HG02678 (cell line): ENCODE data around the gene EIF5A.
"Not testable (repeated sequence)": the region's sequence is repeated elsewhere in the genome, so short reads cannot be mapped to it uniquely, and the experiment has no call there.

Source experiments
- ATAC-seq: cut with Tn5 transposase; IDR thresholded peaks from one replicate; pipeline ENCODE4 v1.9.1; 2021; ENCODE audit warnings: mild to moderate bottlenecking, moderate library complexity; ENCODE audit not compliant: unreplicated experiment

Gene EIF5A

DNA sequence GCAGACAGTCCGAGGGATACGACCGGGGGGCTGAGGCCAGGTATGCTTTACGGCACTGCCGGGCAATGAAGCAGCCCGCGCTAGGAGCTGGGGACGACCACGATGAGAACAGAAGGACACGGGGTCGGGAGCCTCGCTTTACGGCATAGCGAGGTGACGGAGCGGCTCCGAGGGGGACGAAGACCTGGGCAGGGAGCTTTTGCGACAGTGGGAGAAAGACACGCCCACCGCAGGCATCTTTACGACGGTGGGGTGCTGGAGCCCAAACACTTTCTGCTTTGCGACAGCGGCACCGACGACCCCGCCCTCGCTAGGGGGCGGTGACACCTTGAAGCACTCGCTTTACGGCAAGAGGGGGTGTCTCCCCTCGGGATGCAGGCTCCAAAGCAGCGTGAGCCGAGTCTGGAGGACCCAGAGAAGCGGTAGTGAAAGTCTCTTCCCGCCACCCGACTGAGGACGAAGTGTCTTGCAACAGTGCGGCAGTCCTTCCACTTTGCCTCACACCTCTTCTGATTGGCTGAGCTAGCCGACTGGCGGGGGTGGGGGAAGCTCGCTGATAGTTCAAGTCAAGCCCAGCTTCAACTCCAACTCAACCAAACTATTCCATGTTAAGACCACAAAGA is 22.1 kb downstream of the EIF5A start:
- peak; percentile 67 for ATAC-seq

GRCh38 chr17:7329997-7330637 is 22.7 kb downstream of the EIF5A start:
- peak; percentile 36 for ATAC-seq

GRCh38 chr17:7330638-7331015 is 23.2 kb downstream of the EIF5A start:
- no peak for ATAC-seq

DNA sequence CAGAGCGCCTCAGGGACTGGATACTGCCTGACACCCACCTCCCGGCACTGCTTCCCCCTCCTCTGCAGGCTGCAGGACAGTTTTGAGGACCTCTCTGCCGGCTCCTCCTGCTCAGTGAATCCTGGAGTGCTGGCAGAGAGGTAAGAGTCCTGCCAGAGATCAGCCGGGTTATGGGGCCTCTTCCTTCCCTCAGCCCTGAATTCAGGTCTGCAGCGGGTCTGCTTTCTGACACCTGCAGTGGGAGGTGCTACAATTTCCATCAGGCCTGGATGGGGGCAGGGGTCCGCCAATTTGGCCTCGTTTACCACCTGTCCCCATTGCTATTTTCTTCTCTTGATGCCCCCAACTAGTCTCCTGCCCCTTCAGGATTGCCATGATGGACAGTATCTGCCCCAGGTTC is 24.7 kb downstream of the EIF5A start:
- no peak for ATAC-seq

DNA sequence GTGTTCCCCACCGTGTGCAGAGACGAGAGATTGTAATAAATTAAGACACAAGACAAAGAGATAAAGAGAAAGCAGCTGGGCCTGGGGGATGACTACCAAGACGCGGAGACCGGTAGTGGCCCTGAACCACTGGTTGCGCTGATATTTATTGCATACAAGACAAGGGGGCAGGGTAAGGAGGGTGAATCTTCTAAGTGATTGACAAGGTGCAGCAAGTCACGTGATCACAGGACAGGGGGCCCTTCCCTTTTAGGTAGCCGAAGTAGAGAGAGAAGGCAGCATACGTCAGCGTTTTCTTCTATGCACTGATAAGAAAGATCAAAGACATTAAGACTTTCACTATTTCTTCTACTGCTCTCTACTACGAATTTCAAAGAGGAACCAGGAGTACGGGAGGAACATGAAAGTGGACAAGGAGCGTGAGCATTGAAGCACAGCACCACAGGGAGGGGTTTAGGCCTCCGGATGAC is 25.2 kb downstream of the EIF5A start:
- not testable (repeated sequence) for ATAC-seq

DNA sequence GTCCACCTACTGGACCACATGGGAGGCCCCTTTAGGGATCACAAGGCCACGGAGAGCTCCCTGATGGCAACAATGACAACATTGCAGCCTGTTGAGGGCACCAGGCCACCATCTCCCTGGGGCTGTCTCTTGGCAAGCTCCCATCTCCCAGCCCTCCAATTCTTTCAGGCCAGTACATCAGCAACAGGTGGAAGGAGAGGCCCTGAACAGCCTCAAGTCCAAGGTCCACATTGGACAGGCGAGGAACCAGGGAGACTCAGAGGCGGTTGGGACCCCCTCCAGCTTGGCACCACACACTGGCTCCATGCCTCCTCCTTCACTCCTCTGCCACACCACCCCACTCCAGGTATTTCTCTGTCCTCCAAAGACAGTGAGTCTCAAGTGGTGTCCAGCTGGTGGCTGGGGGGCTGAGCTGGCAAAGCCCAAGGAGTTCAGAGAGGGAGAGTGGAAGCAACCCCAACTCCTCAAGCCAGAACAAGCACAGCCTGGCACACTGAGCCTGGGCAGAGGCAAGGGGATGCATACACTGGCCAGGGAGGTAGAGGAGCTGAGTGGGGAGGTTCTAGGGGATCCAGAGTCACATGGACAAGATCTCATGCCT is 27.6 kb downstream of the EIF5A start:
- ATAC-seq = no peak

GRCh38 chr17:7335765-7336164 is 28.3 kb downstream of the EIF5A start:
- not testable (repeated sequence) for ATAC-seq

GRCh38 chr17:7336240-7337175 is 29.1 kb downstream of the EIF5A start, which contains the start of gene ACAP1:
Gene ACAP1 (plus strand): TSS chr17:7336529. CDS start chr17:7336735, 206 bp downstream.
- ATAC-seq = peak; percentile 65

GRCh38 chr17:7337600-7337999 is 30.2 kb downstream of the EIF5A start:
- ATAC-seq = not testable (repeated sequence)

GRCh38 chr17:7340179-7340578 is 32.8 kb downstream of the EIF5A start:
- no peak for ATAC-seq

- no peak for ATAC-seq
These were observed 34.4 kb downstream of the EIF5A start for GRCh38 chr17:7341842-7342241.

- ATAC-seq = no peak
These were observed 35.8 kb downstream of the EIF5A start for GRCh38 chr17:7343250-7343649.

DNA sequence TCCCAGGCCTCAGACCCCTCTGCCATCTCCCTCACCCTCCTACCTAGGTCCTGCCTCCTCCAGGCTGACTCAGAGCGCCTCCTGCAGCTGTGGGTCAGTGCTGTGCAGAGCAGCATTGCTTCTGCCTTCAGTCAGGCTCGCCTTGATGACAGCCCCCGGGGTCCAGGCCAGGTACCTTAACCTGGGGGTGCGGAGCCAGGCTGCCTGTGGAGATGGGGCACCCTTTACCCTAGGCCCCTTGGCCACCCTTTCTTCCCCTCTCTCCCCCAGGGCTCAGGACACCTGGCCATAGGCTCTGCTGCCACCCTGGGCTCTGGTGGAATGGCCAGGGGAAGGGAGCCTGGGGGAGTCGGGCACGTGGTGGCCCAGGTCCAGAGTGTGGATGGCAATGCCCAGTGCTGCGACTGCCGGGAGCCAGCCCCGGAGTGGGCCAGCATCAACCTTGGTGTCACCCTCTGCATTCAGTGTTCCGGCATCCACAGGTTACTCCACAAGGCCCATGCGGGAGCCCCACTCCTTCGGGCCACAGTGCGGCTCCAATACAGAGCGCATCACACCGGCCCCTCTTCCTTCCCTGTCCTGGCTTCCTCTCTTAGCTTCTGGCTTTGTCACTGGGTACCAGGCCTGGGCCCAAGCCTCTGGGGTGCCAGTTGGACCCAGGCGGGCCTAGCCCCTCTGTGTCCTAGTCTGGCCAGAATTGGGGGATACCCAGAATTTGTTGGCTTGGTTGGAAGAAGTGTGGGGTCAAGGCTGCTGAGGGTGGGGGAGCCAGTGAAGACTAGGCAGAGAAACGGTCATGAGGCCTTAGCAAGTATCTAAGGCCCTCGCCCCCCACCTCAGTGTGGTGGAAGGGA is 39.6 kb downstream of the EIF5A start:
- ATAC-seq = no peak

DNA sequence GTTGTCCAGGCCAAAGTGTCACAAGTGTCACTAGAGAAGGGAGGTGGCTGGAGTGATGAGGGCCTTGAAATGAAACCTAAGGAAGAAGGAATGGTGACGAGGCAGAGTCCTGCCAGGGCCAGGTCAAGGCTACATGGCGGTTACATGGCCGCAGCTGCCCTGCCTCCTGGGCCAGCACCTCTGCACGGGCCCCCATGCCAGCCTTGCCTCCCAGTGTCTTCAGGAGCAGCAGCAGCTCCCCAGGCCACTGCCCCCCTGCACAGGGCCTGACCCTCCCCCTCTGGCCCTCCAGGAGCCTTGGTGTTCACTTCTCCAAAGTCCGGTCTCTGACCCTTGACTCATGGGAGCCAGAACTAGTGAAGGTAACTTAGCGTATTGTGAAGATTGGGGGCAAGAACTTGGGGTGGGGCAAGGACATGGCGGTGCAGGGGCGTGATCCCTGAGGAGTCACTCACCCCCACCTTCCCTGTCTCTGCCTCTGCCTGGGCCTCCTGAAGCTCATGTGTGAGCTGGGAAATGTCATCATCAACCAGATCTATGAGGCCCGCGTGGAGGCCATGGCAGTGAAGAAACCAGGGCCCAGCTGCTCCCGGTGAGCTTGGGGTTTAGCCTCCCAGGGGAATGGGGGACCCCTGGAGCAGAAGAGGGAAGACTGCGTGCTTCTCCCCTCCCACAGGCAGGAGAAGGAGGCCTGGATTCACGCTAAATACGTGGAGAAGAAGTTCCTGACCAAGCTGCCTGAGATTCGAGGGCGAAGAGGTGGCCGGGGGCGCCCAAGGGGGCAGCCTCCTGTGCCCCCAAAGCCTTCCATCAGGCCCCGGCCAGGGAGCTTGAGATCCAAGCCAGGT is 40.4 kb downstream of the EIF5A start:
- no peak for ATAC-seq

GRCh38 chr17:7348478-7349242 is 41.2 kb downstream of the EIF5A start:
- no peak for ATAC-seq

DNA sequence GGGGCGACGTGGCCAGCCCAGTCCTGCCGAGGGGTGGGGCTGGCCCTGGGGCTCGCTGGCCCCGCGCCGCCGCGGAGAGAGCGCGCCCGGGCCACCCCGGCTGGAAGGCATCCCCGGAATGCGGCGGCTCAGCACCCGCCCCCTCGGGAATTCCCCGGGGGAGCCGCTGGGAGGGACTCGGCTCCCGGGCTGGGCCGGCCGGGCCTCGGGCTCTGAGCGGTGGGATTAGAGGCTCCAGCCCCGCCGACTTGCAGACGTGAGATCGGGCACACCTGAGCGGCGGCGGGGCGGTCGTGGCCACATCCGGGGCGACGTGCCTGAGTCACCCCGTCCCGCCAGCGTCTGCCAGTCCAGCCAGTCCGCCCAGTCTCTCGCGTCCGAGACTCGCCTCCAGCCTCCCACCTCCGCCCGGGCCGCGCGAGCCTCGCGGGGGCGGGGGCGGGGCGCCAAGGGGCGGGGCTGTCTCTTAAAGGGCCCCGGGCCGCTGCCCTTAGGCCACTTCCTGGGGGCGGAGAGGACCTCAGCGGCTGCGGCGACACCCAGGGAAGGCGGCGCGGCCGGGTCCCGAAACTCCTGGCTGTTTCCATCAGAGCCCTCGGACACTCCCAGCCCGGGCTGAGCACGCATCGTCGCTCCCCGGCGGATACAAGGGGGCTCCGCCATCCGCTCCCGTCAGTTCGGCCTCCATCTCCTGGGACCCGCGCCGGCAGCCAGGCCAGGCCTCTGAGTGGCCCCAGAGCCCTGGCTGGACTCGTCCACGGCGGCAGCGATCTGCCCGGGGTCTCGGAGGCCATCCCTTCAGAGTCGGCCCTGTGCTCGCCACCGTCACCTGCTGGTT is 44.5 kb downstream of the EIF5A start, which contains the start of gene KCTD11:
Gene KCTD11 (plus strand): TSS at position 498 of the 838 bp plus-strand sequence.
- peak; percentile 60 for ATAC-seq

DNA sequence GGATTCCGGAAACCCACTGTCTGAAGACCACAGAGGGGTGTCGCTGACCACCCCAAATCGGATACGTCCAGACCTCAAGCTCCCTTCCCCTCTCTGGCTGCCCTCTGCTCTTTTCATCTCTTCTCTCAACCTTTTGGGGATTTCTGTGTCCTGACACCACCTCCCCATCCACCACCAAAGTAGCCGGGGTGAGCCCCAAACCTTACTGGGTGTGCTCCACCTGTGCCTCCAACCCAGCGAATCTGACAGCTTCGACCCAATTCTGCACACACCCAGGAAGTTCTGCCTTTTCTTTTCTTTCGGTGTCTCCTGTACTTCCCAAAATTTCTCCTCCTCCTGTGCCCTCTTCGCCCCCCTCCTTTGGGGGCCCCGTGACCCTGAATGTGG is 45.1 kb downstream of the EIF5A start:
- no peak for ATAC-seq
